Suprapubic skin (tissue), 3 donors: ENCODE data around the gene TBRG1.

Experiments
- POLR2A ChIP-seq, 2 donors: fragments of 450-650 bp; IDR thresholded peaks; one replicate each; pipeline ENCODE4 v1.6.1; 2017; ENCODE audit warnings: antibody characterized with exemption in 2 of 2, mild to moderate bottlenecking in 2 of 2, moderate library complexity in 2 of 2
- TF ChIP-seq, protein P1 (sequence below), 2 donors: fragments of 200-600 bp in 1 of 2; fragments of 450-650 bp in 1 of 2; sonication (generic) in 1 of 2; IDR thresholded peaks; one replicate each; pipeline ENCODE4 v1.5.1; 2016 to 2019; ENCODE audit warnings: antibody characterized with exemption in 2 of 2, mild to moderate bottlenecking in 1 of 2, moderate library complexity in 1 of 2

DNA sequence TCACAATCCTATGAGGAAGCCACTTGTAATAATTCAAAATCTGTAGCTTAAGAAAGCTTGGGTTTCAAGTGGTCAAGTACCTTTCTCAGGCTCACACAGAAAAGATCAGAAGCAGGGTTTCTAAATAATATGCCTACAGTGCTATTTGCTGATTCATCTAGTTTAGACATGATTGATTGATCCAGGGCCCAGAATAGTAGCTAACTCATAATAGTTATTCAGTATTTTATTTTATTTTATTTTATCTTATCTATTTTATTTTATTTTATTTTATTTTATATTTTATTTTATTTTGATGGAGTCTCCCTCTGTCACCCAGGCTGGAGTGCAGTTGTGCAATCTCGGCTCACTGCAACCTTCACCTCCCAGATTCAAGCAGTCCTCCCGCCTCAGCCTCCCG lies 27.4 kb upstream of the TBRG1 start:
- TF ChIP-seq POLR2A (IDR thresholded peaks at IDR 0.05), result no peak
- TF ChIP-seq, protein P1, sequence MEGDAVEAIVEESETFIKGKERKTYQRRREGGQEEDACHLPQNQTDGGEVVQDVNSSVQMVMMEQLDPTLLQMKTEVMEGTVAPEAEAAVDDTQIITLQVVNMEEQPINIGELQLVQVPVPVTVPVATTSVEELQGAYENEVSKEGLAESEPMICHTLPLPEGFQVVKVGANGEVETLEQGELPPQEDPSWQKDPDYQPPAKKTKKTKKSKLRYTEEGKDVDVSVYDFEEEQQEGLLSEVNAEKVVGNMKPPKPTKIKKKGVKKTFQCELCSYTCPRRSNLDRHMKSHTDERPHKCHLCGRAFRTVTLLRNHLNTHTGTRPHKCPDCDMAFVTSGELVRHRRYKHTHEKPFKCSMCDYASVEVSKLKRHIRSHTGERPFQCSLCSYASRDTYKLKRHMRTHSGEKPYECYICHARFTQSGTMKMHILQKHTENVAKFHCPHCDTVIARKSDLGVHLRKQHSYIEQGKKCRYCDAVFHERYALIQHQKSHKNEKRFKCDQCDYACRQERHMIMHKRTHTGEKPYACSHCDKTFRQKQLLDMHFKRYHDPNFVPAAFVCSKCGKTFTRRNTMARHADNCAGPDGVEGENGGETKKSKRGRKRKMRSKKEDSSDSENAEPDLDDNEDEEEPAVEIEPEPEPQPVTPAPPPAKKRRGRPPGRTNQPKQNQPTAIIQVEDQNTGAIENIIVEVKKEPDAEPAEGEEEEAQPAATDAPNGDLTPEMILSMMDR (IDR thresholded peaks at IDR 0.05), result no peak
